Cardiac atrium fibroblast (primary cell): Measurements from ENCODE around the gene DCLK2. TPM values are rescaled to one million over a fixed set of nuclear protein-coding genes. Genes with fewer than 3 reads are reported as not detected.

ENCODE experiments used
- total RNA-seq: library from RNA; depleted of rRNA; stranded (reverse); fragments of >200 nt; gene quantifications from 2 replicates; pipeline ENCODE4 v1.2.3, GENCODE V29; 2015

Gene DCLK2
- 1.8 and 2.3 TPM in 2 replicates for total RNA-seq

DNA sequence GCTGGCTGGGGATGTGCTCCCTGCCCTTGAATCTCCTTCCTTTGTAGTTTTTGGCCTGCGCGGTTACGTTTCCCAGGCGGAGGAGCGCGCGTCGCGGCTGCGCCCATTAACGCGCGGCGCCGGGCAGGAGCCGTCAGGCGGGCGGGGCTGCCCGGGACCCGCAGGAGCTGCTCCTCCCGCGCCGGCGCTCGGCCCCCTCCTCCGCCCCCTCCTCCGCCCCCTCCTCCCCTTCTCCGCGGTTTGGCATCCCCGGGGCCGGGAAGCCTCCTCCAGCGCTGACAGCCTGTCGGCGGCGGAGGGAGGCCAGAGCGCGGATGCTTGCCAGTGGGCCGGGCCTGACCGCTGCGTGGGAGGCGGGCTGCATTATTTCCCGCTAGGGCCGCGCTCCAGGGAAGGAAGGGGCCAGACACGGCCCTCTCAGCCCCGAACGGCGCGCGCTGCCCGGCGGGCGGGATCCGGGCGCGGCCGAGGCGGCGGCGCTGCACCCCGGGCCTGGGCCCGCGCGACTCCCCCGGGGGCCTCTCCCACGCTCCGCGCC is at the start of gene DCLK2:
DCLK2 (plus strand) TSS at position 405 of the 538 bp plus-strand sequence. CDS start 583 bp downstream, outside the sequence.

